ENCODE data around the gene SYDE2. TPM values are rescaled to one million over a fixed set of nuclear protein-coding genes. Genes with fewer than 3 reads are reported as not detected.

The SYDE2 gene
- polyA plus RNA-seq, 1 of the 3 experiments (the other 2 are of a cell fraction), result not detected

- no peak for TF ChIP-seq IRF3 (IDR thresholded peaks at IDR 0.05; ENCODE audit: low read depth, low read length)
- TF ChIP-seq NFIC (IDR thresholded peaks at IDR 0.05; ENCODE audit: borderline replicate concordance), result no peak
- TF ChIP-seq EP300 (IDR thresholded peaks at IDR 0.05; ENCODE audit: borderline replicate concordance in 1 of 2, low read depth in 1 of 2, low read length in 1 of 2), result no peak
- TF ChIP-seq EZH2phosphoT487 (IDR thresholded peaks at IDR 0.05; ENCODE audit: borderline replicate concordance, low read depth), result no peak
- no peak for TF ChIP-seq USF1 (IDR thresholded peaks at IDR 0.05; ENCODE audit: borderline replicate concordance, low read depth)
Observed at GRCh38 chr1:85166351-85166750, 34.5 kb downstream of the SYDE2 start (continued).

- WGBS (ENCODE audit: low lambda C conversion rate), result 10% methylated on average over 5 of the region's 5 CpGs
- Histone ChIP-seq H3K9ac (no peak overlapping the region), H3K9me3 (no peaks in the 10 kb centered on the region), H3F3A (replicated peaks; ENCODE audit: insufficient read depth) (no peaks in the 10 kb centered on the region), H3K79me2 (ENCODE audit: insufficient read depth) (no peaks in the 10 kb centered on the region; the same call in 1 of the 2 replicates), H3K9me2 (no peaks in the 10 kb centered on the region), H4K20me1 (ENCODE audit: insufficient read depth) (no peaks in the 10 kb centered on the region), H3K27me3 (ENCODE audit: insufficient read depth) (peaks cover 7% of the 10 kb centered on the region; the same call in 1 of the 2 replicates), H3K4me2 (no peak overlapping the region), H3K27ac (ENCODE audit: low read depth in 2 of 2, low read length in 1 of 2) (no peak overlapping the region), H3K4me1 (ENCODE audit: control insufficient read depth in 1 of 2, insufficient read depth in 2 of 2, low read depth in 1 of 2, low read length in 1 of 2) (no peaks in the 10 kb centered on the region), H2AFZ (ENCODE audit: low read depth) (no peak overlapping the region), H3K4me3 (ENCODE audit: low read depth in 2 of 2, low read length in 1 of 2) (no peak overlapping the region), H3K36me3 (replicated peaks in 1 of 2; ENCODE audit: control insufficient read depth in 1 of 2, insufficient read depth in 2 of 2, low read length in 1 of 2) (no peaks in the 10 kb centered on the region)
- no peak for TF ChIP-seq SMC3 (IDR thresholded peaks at IDR 0.05; ENCODE audit: low read depth, low read length)
- no peak for TF ChIP-seq PBX3 (IDR thresholded peaks at IDR 0.05)
- no peak for TF ChIP-seq CHD2 (IDR thresholded peaks at IDR 0.05; ENCODE audit: low read length, partially characterized antibody)
- TF ChIP-seq ELF1 (IDR thresholded peaks at IDR 0.05), result no peak
- ChIA-PET POLR2A (no interaction called here), CTCF (interaction anchor here (0.8 to 1.7 kb wide), 2 partner anchors 49 to 222 kb away, joined by 3 read pairs; no protein-coding TSS in a partner anchor)
- no peak for DNase-seq
Observed at GRCh38 chr1:85158910-85159309, 41.9 kb downstream of the SYDE2 start.

GRCh38 chr1:85157436-85157835 is 43.4 kb downstream of the SYDE2 start:
- Histone ChIP-seq H3K36me3 (replicated peaks in 1 of 2; ENCODE audit: control insufficient read depth in 1 of 2, insufficient read depth in 2 of 2, low read length in 1 of 2) (no peaks in the 10 kb centered on the region), H3K27ac (ENCODE audit: low read depth in 2 of 2, low read length in 1 of 2) (no peak overlapping the region), H3K79me2 (ENCODE audit: insufficient read depth) (no peaks in the 10 kb centered on the region; the same call in 1 of the 2 replicates), H3F3A (replicated peaks; ENCODE audit: insufficient read depth) (no peaks in the 10 kb centered on the region), H3K27me3 (ENCODE audit: insufficient read depth) (peaks cover 7% of the 10 kb centered on the region; the same call in 1 of the 2 replicates), H3K4me1 (ENCODE audit: control insufficient read depth in 1 of 2, insufficient read depth in 2 of 2, low read depth in 1 of 2, low read length in 1 of 2) (no peaks in the 10 kb centered on the region), H3K9ac (no peak overlapping the region), H3K4me2 (no peak overlapping the region), H3K4me3 (ENCODE audit: low read depth in 2 of 2, low read length in 1 of 2) (no peak overlapping the region), H4K20me1 (ENCODE audit: insufficient read depth) (no peaks in the 10 kb centered on the region), H2AFZ (ENCODE audit: low read depth) (no peak overlapping the region), H3K9me3 (no peaks in the 10 kb centered on the region), H3K9me2 (no peaks in the 10 kb centered on the region)
- ChIA-PET CTCF (no interaction called here), POLR2A (no interaction called here)
- DNase-seq, result no peak
- TF ChIP-seq TEAD4 (IDR thresholded peaks at IDR 0.05; ENCODE audit: borderline replicate concordance, insufficient read depth), result no peak
- no peak for TF ChIP-seq NFIC (IDR thresholded peaks at IDR 0.05; ENCODE audit: borderline replicate concordance)
- no peak for TF ChIP-seq USF2 (IDR thresholded peaks at IDR 0.05; ENCODE audit: borderline replicate concordance, low read depth, low read length)
- no peak for TF ChIP-seq IRF3 (IDR thresholded peaks at IDR 0.05; ENCODE audit: low read depth, low read length)
